GM18517 (cell line): ENCODE results near the gene ANO10.
"Not testable (repeated sequence)": the region's sequence is repeated elsewhere in the genome, so short reads cannot be mapped to it uniquely, and the experiment has no call there.

Experiments
- ATAC-seq: cut with Tn5 transposase; IDR thresholded peaks from one replicate; pipeline ENCODE4 v1.9.1; 2021; ENCODE audit warnings: mild to moderate bottlenecking, moderate library complexity; ENCODE audit not compliant: unreplicated experiment

ANO10 gene, protein sequence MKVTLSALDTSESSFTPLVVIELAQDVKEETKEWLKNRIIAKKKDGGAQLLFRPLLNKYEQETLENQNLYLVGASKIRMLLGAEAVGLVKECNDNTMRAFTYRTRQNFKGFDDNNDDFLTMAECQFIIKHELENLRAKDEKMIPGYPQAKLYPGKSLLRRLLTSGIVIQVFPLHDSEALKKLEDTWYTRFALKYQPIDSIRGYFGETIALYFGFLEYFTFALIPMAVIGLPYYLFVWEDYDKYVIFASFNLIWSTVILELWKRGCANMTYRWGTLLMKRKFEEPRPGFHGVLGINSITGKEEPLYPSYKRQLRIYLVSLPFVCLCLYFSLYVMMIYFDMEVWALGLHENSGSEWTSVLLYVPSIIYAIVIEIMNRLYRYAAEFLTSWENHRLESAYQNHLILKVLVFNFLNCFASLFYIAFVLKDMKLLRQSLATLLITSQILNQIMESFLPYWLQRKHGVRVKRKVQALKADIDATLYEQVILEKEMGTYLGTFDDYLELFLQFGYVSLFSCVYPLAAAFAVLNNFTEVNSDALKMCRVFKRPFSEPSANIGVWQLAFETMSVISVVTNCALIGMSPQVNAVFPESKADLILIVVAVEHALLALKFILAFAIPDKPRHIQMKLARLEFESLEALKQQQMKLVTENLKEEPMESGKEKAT

GRCh38 chr3:43621656-43622432 is at the start of gene ANO10:
ANO10 (minus strand) TSS chr3:43622011; CDS start chr3:43605852, 16,159 bp downstream.
- ATAC-seq = peak; percentile 96

GRCh38 chr3:43670635-43671522 is 49.1 kb upstream of the ANO10 start:
- no peak for ATAC-seq

- ATAC-seq = not testable (repeated sequence)
Observed at GRCh38 chr3:43665011-43665410, 43.2 kb upstream of the ANO10 start.

DNA sequence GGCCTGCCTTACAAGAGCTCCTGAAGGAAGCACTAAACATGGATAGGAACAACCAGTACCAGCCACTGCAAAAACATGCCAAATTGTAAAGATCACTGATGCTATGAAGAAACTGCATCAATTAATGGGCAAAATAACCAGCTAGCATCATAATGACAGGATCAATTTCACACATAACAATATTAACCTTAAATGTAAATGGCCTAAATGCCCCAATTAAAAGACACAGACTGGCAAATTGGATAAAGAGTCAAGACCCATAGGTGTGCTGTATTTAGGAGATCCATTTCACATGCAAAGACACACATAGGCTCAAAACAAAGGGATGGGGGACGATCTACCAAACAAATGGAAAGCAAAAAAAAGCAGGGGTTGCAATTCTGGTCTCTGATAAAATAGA is 39.6 kb upstream of the ANO10 start:
- not testable (repeated sequence) for ATAC-seq

DNA sequence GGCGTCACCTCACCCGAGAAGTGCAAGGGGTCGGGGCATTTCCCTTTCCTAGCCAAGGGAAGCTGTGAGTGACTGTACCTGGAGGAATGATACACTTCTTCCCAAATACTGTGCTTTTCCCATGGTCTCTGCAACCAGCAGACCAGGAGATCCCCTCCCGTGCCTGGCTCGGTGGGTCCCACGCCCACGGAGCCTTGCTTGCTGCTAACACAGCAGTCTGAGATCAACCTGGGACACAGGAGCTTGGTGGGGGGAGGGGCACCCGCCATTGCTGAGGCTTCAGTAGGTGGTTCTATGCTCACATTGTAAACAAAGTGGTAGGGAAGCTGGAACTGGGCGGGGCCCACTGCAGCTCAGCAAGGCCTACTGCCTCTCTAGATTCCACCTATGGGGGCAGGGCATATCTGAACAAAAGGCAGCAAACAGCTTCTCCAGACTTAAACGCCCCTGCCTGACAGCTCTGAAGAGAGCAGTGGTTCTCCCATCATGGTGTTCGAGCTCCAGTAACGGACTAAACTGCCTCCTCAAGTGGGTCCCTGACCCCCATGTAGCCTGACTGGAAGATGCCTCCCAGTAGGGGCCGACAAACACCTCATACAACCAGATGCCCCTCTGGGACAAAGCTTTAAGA is 37.6 kb upstream of the ANO10 start:
- ATAC-seq = no peak

- not testable (repeated sequence) for ATAC-seq
Observed at GRCh38 chr3:43656390-43656789, 34.6 kb upstream of the ANO10 start.

DNA sequence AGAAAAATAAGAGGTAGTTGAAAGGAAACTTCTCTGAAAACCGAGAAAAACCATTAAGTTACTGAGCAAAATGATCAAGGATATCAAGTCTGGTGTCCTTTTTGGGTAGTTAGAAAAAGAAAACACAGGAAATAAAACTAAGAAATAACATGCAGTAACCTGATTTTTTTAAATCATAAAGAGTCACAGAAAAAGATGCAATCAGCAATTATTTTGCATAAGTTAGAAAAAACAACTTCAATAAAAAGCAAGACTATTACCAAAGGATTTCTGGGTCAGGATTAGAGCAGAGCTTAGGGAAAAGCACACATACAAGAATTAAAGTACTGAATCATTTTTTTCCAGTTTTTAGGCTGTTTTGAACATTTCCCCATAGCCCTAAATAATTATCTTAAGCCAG is 28.5 kb upstream of the ANO10 start:
- ATAC-seq = no peak

DNA sequence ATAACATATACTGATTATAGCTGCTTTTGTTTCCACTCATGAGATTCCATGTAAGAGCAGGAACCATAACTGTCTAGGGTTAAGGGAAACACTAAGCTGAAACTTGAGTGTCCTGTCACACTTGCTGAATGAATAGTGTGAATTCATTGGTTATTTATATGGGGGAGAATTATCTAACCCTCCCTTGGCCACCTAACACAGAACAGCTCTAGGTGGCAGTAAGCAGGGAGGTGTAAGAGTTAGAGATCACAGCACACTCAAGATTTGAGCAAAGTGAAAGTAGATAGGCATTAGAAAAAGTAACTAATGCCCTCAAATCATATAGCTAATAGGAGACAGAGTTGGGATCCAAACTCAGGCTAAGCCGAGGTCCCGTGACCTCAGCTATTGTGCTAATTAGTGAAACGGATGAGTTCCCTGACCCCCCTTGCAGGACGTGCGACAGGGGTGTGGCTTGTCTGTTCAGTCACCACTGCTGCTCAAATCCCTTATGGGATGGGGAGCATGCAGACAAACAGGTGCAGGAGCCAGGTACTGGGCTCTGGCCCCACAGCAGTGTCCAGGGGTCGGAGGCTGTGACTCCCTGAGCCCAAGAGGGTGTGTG is 27.7 kb upstream of the ANO10 start:
- no peak for ATAC-seq

DNA sequence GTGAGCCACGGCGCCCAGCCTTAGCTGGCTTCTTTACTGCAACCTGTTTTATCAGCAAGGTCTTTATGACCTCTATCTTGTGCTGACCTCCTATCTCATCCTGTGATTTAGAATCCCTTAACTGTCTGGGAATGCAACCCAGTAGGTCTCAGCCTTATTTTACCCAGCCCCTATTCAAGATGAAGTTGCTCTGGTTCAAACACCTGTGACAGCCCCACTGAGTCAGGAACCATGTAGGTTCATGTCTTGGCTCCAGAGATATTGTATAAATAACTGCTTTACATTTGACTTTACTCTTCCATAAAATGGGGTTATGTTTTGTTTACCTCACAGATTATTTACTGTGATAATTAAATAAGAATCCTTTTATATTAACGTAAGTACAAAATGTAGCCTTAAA is 27.1 kb upstream of the ANO10 start:
- no peak for ATAC-seq

- ATAC-seq = no peak
Observed at GRCh38 chr3:43647331-43648166, 25.7 kb upstream of the ANO10 start.

DNA sequence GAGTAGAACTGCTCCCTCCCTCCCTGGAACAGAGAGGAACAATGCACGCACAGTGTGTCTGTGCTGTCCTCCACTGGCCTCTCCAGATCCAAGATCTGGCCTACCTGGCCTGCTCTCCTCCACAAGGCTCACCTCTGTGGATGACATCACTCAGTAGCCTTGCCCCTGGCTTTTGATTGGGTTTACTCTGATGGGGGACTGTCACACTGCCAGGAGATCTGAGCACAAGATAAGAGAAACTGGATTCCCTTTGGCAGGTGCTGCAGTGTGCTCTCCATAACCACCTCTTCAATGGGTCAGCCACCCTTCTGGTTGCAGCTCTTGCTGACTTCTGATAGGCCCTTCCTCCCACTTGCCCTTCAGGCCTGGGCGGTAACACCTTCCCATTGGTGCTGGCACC is 22.6 kb upstream of the ANO10 start:
- ATAC-seq = no peak

- no peak for ATAC-seq
Observed at GRCh38 chr3:43641306-43642114, 19.7 kb upstream of the ANO10 start.

DNA sequence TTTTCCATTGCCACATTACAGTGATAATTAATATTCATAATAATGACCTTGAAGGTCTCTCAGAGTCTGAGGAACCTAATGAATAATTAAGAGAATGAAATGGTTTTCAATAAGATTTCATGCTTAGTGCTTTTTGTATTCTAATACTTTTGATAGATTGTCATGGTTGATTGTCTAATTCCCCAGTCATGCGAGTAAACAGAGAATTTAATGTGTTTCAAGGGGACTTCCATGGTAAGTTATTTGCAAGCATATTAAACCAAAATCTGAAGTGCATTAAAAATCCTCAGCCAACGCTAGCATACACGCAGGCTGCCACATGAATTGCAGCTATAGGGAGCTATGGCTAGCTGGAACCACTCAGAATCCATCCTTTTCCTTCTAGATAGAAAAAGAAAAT is 18.9 kb upstream of the ANO10 start:
- no peak for ATAC-seq

DNA sequence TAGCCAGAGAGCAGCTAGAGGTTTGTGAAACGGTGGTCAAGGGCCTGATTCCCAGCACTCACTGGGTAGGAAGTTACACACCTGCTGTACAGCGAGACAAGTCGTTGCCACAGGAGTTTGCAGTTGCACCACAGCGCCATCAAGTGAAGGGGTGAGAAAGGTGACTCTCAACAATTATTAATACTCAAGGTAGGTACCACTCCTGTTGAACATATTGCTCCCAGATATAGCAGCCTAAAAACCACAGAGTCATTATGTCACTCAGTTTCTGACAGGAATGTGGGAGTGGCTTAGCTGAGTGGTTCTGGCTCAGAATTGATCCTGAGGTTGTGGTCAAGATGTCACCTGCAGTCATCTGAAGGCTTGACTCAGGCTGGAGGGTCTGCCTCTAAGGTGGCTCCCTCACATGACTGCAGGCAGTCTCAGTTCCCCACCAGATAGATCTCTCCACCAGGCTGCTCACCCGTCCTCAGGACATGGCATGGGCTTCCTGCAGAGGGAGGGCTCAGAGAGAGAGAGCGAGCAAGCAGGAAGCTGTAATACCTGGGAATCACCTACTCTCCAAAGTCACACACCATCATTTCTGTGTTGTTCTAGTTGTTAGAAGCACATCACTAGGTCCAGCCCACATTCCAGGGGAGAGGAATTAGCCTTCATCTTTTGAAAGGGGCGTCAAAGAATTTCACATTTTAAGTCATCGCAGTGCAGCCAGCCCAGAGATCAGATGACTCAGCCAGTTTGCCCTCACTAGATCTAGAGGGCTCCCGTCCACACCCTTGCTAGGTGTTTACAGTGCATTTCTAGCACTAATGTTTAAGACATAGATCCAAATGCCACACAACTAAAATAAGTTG is 17.0 kb upstream of the ANO10 start:
- ATAC-seq = peak; percentile 65

DNA sequence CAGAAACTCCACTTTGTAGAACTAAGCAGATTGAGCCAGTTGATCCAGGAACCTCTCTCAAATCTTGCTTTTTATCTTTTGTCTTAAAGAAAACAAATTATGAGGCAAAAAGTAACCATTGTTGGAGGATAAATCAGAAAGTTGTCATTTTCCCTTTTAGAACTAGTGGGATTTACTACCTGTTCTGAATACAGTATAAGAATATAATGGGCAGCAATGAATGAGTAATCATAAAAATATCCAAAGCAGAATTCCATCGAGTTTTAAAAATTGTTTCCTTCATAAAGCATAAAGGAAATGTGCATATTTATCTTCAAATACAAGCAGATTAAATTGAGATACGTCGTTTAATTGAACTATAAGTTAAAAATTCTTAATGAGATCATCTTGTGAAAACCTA is 15.9 kb upstream of the ANO10 start:
- no peak for ATAC-seq

- ATAC-seq = no peak
Observed at GRCh38 chr3:43632986-43633385, 11.2 kb upstream of the ANO10 start.

- ATAC-seq = no peak
Observed at GRCh38 chr3:43632269-43632733, 10.5 kb upstream of the ANO10 start.
